AG04449 (cell line): ENCODE data around the gene DDHD1.
"Not testable (repeated sequence)": the region's sequence is repeated elsewhere in the genome, so short reads cannot be mapped to it uniquely, and the experiment has no call there.

Source experiments
- CTCF ChIA-PET: fragments of 350-600 bp; formaldehyde crosslinking; extraction: SDS; loops from one replicate; lab custom pipeline; 2021; ENCODE audit warnings: antibody characterized with exemption; lab: Yijun Ruan, JAX
- POLR2A ChIA-PET: fragments of 400-600, 350-600 bp; formaldehyde crosslinking; extraction: SDS; loops from one replicate; lab custom pipeline; 2020; ENCODE audit warnings: antibody characterized with exemption, inconsistent platforms; lab: Yijun Ruan, JAX
- DNase-seq: peaks from one replicate; pipeline ENCODE4 v3.0.0-alpha.2; 2010; ENCODE audit warnings: low read depth, low spot score
- H3K4me3 ChIP-seq: 2 replicates; pipeline ENCODE4 v1.5.1; 2011; ENCODE audit warnings: low read depth, mild to moderate bottlenecking, control low read depth, low read length
- TF ChIP-seq, protein P1 (sequence below): IDR thresholded peaks from one replicate; pipeline ENCODE4 v1.5.1; 2011; ENCODE audit warnings: mild to moderate bottlenecking, moderate library complexity, low read length, control low read depth, inconsistent platforms; ENCODE audit not compliant: insufficient read depth; ENCODE audit errors: missing control alignments

Gene DDHD1

DNA sequence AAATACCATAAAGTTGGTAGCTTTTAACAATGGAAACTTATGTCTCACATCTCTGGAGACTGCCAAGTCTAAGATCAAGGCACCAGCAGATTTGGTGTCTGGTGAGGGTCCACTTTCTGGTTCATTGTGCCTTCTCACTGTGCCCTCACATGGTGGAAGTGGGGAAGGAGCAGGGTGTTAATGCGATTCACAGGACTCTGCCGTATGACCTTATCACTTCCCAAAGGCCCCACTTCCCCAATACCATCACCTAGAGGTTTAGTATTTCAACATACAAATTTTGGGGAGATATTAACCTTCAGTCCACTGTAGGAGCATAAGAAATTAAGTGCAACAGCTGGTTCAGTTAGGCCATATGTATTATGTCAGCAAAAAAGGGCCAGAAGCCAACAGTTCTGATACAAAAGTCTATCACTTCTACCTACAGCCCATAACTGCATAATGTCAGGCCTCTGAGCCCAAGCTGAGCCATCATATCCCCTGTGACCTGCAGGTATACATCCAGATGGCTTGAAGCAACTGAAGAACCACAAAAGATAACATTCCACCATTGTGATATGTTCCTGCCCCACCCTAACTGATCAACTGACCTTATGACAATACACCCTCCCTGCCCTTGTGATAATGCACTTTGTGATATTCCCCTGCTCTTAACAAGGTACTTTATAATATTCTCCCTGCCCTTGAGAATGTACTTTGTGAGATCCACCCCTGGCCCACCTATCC, 24.7 kb downstream of the DDHD1 start:
- TF ChIP-seq, protein P1, sequence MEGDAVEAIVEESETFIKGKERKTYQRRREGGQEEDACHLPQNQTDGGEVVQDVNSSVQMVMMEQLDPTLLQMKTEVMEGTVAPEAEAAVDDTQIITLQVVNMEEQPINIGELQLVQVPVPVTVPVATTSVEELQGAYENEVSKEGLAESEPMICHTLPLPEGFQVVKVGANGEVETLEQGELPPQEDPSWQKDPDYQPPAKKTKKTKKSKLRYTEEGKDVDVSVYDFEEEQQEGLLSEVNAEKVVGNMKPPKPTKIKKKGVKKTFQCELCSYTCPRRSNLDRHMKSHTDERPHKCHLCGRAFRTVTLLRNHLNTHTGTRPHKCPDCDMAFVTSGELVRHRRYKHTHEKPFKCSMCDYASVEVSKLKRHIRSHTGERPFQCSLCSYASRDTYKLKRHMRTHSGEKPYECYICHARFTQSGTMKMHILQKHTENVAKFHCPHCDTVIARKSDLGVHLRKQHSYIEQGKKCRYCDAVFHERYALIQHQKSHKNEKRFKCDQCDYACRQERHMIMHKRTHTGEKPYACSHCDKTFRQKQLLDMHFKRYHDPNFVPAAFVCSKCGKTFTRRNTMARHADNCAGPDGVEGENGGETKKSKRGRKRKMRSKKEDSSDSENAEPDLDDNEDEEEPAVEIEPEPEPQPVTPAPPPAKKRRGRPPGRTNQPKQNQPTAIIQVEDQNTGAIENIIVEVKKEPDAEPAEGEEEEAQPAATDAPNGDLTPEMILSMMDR = no peak
- no peak for DNase-seq
- no peak overlapping the region for H3K4me3 ChIP-seq
- ChIA-PET POLR2A (no interaction called here), CTCF (no interaction called here)

DNA sequence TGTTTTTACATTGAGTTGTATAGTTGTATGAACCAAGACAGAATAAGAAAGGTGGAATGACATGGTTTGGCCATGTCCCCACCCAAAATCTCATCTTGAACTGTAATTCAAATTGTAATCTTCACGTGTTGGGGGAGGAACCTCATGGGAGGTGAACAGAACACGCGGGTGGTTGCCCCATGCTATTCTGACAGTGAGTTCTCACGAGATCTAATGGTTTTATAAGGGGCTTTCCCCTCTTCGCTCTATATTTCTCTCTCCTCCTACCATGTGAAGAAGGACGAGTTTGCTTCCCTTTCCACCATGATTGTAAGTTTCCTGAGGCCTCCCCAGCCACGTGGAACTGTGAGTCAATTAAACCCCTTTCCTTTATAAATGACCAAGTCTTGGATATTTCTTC, 25.3 kb downstream of the DDHD1 start:
- ChIA-PET POLR2A (no interaction called here), CTCF (interaction anchor here (0.8 kb wide), 1 partner anchor 25 kb away, joined by 3 read pairs; no protein-coding TSS in a partner anchor)
- TF ChIP-seq, protein P1 = no peak
- DNase-seq = no peak
- H3K4me3 ChIP-seq = no peak overlapping the region

DNA sequence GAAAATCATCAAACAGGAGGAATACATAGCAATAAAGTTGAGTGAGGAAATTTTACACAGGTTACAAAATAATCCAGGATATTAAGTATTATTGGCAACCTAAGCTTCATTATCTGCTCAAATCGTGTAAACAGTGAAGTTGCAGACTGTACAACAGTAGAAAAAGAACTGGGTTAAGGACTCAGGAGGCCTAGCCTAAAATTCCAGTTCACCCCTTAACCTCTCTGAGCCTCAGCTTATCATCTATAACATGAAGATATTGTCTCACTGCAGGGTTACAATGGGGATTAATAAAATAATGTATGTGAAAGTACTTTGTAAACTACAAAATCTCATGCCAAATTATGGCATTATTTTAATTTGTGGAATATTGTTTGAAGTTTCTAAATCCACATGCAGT, 26.0 kb downstream of the DDHD1 start:
- TF ChIP-seq, protein P1 = no peak
- POLR2A ChIA-PET = no interaction called here
- DNase-seq = no peak
- H3K4me3 ChIP-seq = no peak overlapping the region
- CTCF ChIA-PET = interaction anchor here (0.7 to 0.8 kb wide), 2 partner anchors 19 to 25 kb away, joined by 3 read pairs; no protein-coding TSS in a partner anchor

DNA sequence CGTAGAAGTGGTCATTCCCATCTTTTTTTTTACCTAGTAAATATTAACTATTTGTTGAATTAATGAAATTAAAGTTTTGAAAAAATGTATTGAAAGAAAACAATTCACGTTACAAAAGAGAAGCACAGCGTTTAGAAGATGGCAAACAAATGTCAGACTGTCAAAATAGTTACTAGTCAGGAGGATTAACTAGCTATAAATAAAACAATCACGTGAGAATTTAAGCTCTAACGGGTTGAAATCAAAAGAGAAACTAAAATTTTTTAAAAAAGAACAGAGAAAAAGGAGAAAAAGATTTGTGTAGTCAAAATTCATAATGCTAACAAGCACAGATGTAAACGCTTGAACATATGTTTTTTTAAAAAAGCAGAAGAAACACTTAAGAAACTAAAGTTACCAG, 26.4 kb downstream of the DDHD1 start:
- CTCF ChIA-PET = interaction anchor here (0.7 kb wide), 1 partner anchor 18 kb away, joined by 3 read pairs; no protein-coding TSS in a partner anchor

DNA sequence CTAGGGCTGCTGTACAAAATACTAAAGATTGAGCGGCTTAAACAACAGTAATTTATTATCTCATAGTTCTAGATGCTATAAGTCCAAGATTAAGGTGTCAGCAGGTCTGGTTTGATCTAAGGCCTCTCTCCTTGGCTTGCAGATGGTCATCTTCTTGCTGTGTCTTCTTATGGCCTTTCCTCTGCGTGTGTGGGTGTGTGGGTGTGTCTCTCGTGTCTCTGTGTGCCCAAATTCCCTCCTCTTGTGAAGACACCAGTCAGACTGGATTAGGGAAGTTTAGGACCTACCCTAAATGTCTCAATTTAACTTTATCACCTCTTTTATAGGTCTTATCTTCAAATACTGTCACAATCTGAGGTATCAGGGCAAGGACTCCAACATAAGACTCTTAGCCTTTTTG, 28.3 kb downstream of the DDHD1 start:
- POLR2A ChIA-PET = no interaction called here
- no peak overlapping the region for H3K4me3 ChIP-seq
- CTCF ChIA-PET = interaction anchor here (1.6 kb wide), 1 partner anchor 160 kb away, joined by 3 read pairs; no protein-coding TSS in a partner anchor
- no peak for DNase-seq
- TF ChIP-seq, protein P1 = no peak

More for the DNA sequence above, 26.4 kb downstream of the DDHD1 start:
- DNase-seq = no peak
- TF ChIP-seq, protein P1 = no peak
- POLR2A ChIA-PET = no interaction called here
- peak overlapping the region; percentile 10 for H3K4me3 ChIP-seq

DNA sequence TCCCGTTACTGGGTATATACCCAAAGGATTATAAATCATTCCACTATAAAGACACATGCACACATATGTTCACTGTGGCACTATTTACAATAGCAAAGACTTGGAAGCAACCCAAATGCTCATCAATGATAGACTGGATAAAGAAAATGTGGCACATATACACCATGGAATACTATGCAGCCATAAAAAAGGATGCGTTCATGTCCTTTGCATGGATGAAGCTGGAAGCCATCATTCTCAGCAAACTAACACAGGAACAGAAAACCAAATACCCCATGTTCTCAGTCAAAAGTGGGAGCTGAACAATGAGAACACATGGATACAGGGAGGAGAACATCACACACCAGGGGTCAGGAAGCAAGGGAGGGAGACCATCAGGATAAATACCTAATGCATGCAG, 31.7 kb downstream of the DDHD1 start:
- POLR2A ChIA-PET, H3K4me3 ChIP-seq, DNase-seq, CTCF ChIA-PET: not testable (repeated sequence)

DNA sequence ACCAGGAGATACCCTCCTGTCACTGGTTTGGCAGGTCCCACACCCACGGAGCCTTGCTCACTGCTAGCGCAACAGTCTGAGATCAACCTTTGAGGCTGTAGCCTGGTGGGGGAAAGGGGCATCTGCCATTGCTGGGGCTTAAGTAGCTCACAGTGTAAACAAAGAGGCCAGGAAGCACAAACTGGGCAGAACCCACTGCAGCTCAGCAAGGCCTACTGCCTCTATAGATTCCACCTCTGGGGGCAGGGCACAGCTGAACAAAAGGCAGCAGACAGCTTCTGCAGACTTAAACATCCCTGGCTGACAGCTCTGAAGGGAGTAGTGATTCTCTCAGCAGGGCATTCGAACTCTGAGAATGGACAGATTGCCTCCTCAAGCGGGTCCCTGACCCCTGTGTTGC, 35.6 kb downstream of the DDHD1 start:
- CTCF ChIA-PET = interaction anchor here (1.3 to 2.0 kb wide), 2 partner anchors 10 to 13 kb away, joined by 4 to 6 read pairs; no protein-coding TSS in a partner anchor
- H3K4me3 ChIP-seq, DNase-seq, POLR2A ChIA-PET: not testable (repeated sequence)
